ENCODE results near the gene GREB1L.

The GREB1L gene

GRCh38 chr18:21458788-21459187 lies 216.8 kb downstream of the GREB1L start:
- TF ChIP-seq CTCF (IDR thresholded peaks at IDR 0.05; ENCODE audit: insufficient read depth, low read depth, low read length, missing control alignments): no peak
- H3K4me3 ChIP-seq (ENCODE audit: low read length): no peak overlapping the region
- no peak for DNase-seq (ENCODE audit: low read depth)

GRCh38 chr18:21459706-21460286 lies 217.8 kb downstream of the GREB1L start:
- TF ChIP-seq CTCF (IDR thresholded peaks at IDR 0.05; ENCODE audit: insufficient read depth, low read depth, low read length, missing control alignments): no peak
- no peak for DNase-seq (ENCODE audit: low read depth)

GRCh38 chr18:21461460-21461859 lies 219.4 kb downstream of the GREB1L start:
- no peak for TF ChIP-seq CTCF (IDR thresholded peaks at IDR 0.05; ENCODE audit: insufficient read depth, low read depth, low read length, missing control alignments)
- H3K4me3 ChIP-seq (ENCODE audit: low read length): no peak overlapping the region
- no peak for DNase-seq (ENCODE audit: low read depth)

More at GRCh38 chr18:21459706-21460286, 217.8 kb downstream of the GREB1L start:
- no peak overlapping the region for H3K4me3 ChIP-seq (ENCODE audit: low read length)

GRCh38 chr18:21463718-21464117 lies 221.7 kb downstream of the GREB1L start:
- DNase-seq (ENCODE audit: low read depth): no peak
- no peak overlapping the region for H3K4me3 ChIP-seq (ENCODE audit: low read length)
- TF ChIP-seq CTCF (IDR thresholded peaks at IDR 0.05; ENCODE audit: insufficient read depth, low read depth, low read length, missing control alignments): no peak

GRCh38 chr18:21468514-21469164 lies 226.6 kb downstream of the GREB1L start:
- no peak for DNase-seq (ENCODE audit: low read depth)
- TF ChIP-seq CTCF (IDR thresholded peaks at IDR 0.05; ENCODE audit: insufficient read depth, low read depth, low read length, missing control alignments): no peak
- no peak overlapping the region for H3K4me3 ChIP-seq (ENCODE audit: low read length)

- DNase-seq (ENCODE audit: low read depth): no peak
- no peak for TF ChIP-seq CTCF (IDR thresholded peaks at IDR 0.05; ENCODE audit: insufficient read depth, low read depth, low read length, missing control alignments)
- no peak overlapping the region for H3K4me3 ChIP-seq (ENCODE audit: low read length)
Measured at GRCh38 chr18:21472741-21473140, 230.7 kb downstream of the GREB1L start.

- no peak overlapping the region for H3K4me3 ChIP-seq (ENCODE audit: low read length)
- no peak for TF ChIP-seq CTCF (IDR thresholded peaks at IDR 0.05; ENCODE audit: insufficient read depth, low read depth, low read length, missing control alignments)
- no peak for DNase-seq (ENCODE audit: low read depth)
Measured at GRCh38 chr18:21474621-21475020, 232.6 kb downstream of the GREB1L start.

Data from epithelial cell of esophagus (primary cell).